Measurements from ENCODE around the gene THBS3.
A peak's percentile ranks its signal among the peaks of the same experiment; 100 is the strongest.
"Not testable (repeated sequence)": the region's sequence is repeated elsewhere in the genome, so short reads cannot be mapped to it uniquely, and the experiment has no call there.

The THBS3 gene

DNA sequence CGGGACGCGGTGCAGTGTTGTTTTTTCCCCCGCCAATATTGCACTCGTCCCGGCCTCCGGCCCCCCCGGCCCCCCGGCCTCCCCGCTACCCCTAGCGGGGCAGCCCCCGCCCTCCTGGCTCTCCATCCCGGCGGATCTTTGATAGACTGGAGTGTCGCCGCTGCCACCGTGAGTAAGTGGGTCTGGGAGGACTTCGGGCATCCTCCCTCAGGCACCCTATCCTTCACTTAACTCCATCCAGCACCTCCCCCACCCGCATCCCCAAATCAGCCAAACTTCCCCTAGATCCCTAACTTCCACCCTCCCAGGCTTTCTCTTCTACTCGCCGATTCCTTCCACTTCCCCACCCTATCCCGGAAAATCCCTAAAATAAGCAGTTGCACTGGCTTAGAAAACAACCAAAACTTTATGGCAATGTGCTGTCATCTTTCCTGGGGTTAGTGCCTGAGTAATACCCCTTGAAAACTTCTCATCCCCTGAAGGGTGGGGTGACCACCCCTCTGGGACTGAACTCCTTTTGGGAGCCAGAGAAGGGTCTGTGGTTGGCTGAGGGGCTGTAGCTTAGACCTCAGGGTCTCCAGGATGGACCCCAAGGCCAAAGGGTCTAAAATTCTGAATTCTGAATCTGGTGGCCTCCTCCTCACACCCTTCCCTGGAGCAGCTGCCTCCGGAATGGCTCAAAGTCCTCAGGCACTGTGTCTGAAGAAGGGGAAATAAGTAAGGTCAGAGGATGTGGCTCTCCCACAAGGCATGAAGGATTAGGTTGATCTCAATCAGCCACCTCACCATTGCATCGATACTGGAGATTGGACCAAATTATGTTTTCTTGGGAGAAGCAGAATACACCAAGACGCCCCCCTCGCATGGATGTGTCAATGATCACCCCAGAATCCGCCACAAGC lies 12.2 kb downstream of the THBS3 start:
- in situ Hi-C loops (cut with MboI; ENCODE audit: low sequenced_read_pairs): no loop called here
- Histone ChIP-seq H3K36me3 (replicated peaks) (peaks cover 40% of the 10 kb centered on the region), H3K4me3 (peak overlapping the region; percentile 49), H3K9me3 (no peaks in the 10 kb centered on the region), H3K4me1 (peaks cover 22% of the 10 kb centered on the region), H3K27me3 (ENCODE audit: low read depth) (no peaks in the 10 kb centered on the region)
- peak in 1 of 2 experiments; percentile 54 for DNase-seq (ENCODE audit: low spot score in 2 of 2)

DNA sequence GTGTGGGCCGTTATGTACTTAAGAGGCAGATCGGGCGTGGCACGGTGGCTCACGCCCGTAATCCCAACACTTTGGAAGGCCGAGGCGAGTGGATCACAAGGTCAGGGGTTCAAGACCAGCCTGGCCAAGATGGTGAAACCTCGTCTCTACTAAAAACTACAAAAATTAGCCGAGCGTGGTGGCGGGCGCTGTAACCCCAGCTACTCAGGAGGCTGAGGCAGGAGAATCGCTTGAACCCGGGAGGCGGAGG lies 13.8 kb downstream of the THBS3 start:
- H3K4me1 ChIP-seq: peaks cover 22% of the 10 kb centered on the region
- DNase-seq (ENCODE audit: low spot score in 2 of 2); in situ Hi-C loops (cut with MboI; ENCODE audit: low sequenced_read_pairs); H3K27me3 ChIP-seq (ENCODE audit: low read depth); H3K9me3 ChIP-seq: not testable (repeated sequence)
- peak overlapping the region; percentile 49 for H3K4me3 ChIP-seq
- peaks cover 26% of the 10 kb centered on the region for H3K36me3 ChIP-seq (replicated peaks)

DNA sequence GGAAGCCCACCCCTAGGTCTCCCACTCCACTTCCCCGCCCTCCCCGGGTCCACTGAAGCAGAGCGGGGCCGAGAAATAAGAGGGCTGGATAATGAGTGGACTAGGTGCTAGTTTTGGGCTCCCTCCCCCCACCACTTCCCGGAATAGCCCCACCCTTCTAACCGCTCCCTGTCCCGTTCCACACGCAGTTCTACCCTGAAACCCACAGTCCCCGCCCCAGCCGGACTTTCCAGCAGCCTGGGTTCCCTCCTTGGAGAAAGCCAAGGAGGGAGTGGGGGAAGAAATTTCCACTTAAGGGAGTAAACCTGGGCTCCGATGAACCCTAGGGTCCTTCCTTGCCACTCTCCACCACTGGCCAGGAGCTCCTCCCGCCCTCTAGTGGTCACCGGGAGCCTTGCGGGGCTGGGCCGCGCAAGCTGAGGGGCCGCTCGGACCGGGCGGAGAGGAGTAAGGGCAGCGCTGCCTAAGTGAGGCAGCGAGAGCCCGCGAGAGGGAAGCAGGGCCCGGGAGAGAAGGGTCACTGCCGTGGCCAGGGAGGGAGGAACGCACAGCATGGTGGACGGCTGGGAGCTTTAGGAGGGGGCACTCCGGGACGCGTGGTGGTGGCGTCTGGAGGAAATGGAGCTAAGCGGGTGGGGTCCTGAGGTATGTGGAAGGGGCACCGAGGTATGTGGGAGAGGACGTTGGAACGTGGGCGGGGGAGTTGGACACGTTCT lies 14.3 kb downstream of the THBS3 start:
- Histone ChIP-seq H3K36me3 (replicated peaks) (peaks cover 21% of the 10 kb centered on the region), H3K9me3 (no peaks in the 10 kb centered on the region), H3K4me1 (peaks cover 22% of the 10 kb centered on the region), H3K27me3 (ENCODE audit: low read depth) (no peaks in the 10 kb centered on the region), H3K4me3 (peak overlapping the region; percentile 49)
- DNase-seq (ENCODE audit: low spot score in 2 of 2): peak; percentile 81 to 95
- in situ Hi-C loops (cut with MboI; ENCODE audit: low sequenced_read_pairs): no loop called here

DNA sequence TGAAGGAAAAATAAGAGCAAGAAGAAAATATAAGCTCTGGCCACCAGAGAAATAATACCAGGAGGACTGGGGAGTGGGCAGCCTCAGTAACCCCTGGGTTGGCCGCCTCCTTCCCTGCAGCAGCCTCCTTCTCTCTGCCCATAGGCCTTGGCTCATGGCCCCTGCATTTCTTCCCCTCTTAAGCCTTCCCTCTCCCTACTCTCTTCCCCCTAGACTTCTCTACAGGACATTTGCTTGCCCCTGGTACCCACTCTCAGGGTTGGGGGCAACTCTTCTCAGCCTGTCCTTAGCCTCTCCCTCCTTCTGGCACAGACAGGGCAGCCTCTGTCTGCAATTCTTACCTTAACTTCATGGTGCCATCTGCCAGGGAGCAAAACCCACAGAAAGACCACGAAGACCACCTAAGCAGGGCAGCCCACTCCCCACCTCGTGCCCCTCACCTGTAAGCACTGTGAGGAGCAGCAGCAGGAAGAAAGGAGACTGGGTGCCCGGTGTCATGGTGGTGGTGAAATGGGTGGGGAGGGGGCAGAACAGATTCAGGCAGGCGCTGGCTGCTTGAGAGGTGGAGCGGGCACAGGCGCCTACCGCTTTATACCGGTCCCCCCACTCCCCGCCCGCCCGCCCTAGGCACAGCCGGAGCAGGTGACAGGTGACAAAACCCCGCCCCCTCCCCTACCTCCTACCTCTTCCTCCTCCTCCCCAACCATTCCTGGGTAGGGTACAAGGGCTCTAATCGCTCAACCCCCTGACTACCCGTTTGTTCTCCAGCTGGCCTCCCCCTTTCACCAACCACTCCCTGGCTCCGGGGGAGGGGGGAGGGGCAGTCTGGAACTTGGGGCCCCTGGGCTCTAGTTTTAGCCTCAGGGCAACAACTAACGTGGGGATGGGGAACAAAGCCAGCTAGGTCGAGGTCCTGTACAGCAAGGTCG lies 15.1 kb downstream of the THBS3 start:
- peaks cover 13% of the 10 kb centered on the region for H3K36me3 ChIP-seq (replicated peaks)
- in situ Hi-C loops (cut with MboI; ENCODE audit: low sequenced_read_pairs): no loop called here
- peak overlapping the region; percentile 49 for H3K4me3 ChIP-seq
- no peaks in the 10 kb centered on the region for H3K9me3 ChIP-seq
- no peak for DNase-seq (ENCODE audit: low spot score in 2 of 2)
- no peaks in the 10 kb centered on the region for H3K27me3 ChIP-seq (ENCODE audit: low read depth)
- H3K4me1 ChIP-seq: peaks cover 22% of the 10 kb centered on the region

DNA sequence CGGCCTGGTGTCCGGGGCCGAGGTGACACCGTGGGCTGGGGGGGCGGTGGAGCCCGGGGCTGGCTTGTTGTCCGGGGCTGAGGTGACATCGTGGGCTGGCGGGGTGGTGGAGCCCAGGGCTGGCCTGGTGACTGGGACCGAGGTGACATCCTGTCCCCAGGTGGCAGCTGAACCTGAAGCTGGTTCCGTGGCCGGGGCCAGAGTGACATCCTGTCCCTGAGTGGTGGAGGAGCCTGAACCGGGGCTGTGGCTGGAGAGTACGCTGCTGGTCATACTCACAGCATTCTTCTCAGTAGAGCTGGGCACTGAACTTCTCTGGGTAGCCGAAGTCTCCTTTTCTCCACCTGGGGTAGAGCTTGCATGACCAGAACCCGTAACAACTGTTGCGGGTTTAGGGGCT lies 15.8 kb downstream of the THBS3 start:
- DNase-seq (ENCODE audit: low spot score in 2 of 2): no peak
- Histone ChIP-seq H3K27me3 (ENCODE audit: low read depth) (no peaks in the 10 kb centered on the region), H3K36me3 (replicated peaks) (peaks cover 6% of the 10 kb centered on the region), H3K4me1 (peaks cover 18% of the 10 kb centered on the region), H3K9me3 (no peaks in the 10 kb centered on the region), H3K4me3 (no peak overlapping the region)
- in situ Hi-C loops (cut with MboI; ENCODE audit: low sequenced_read_pairs): no loop called here

DNA sequence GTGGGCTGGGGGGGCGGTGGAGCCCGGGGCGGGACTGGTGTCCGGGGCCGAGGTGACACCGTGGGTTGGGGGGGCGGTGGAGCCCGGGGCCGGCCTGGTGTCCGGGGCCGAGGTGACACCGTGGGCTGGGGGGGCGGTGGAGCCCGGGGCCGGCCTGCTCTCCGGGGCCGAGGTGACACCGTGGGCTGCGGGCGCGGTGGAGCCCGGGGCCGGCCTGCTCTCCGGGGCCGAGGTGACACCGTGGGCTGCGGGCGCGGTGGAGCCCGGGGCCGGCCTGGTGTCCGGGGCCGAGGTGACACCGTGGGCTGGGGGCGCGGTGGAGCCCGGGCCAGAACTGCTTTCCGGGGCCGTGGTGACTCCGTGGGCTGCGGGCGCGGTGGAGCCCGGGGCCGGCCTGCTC lies 17.8 kb downstream of the THBS3 start:
- H3K36me3 ChIP-seq (replicated peaks); H3K9me3 ChIP-seq; in situ Hi-C loops (cut with MboI; ENCODE audit: low sequenced_read_pairs); DNase-seq (ENCODE audit: low spot score in 2 of 2); H3K27me3 ChIP-seq (ENCODE audit: low read depth); H3K4me3 ChIP-seq: not testable (repeated sequence)
- peaks cover 13% of the 10 kb centered on the region for H3K4me1 ChIP-seq

DNA sequence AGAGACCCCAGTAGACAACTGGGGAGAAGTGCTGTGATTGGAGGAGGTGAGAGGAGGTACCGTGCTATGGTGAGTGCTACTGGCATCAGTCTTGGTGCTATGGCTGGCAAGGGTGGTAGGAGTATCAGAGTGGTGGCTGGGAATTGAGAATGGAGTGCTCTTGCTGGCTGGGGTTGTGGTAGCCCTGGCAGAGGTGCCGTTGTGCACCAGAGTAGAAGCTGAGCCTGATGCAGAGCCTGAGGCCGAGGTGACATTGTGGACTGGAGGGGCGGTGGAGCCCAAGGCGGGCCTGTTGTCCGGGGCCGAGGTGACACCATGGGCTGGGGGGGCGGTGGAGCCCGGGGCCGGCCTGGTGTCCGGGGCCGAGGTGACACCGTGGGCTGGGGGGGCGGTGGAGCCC lies 19.4 kb downstream of the THBS3 start:
- Histone ChIP-seq H3K36me3 (replicated peaks) (no peaks in the 10 kb centered on the region), H3K4me3 (no peak overlapping the region), H3K9me3 (no peaks in the 10 kb centered on the region), H3K4me1 (peaks cover 4% of the 10 kb centered on the region), H3K27me3 (ENCODE audit: low read depth) (peaks cover 3% of the 10 kb centered on the region)
- in situ Hi-C loops (cut with MboI; ENCODE audit: low sequenced_read_pairs): no loop called here
- DNase-seq (ENCODE audit: low spot score in 2 of 2): no peak

DNA sequence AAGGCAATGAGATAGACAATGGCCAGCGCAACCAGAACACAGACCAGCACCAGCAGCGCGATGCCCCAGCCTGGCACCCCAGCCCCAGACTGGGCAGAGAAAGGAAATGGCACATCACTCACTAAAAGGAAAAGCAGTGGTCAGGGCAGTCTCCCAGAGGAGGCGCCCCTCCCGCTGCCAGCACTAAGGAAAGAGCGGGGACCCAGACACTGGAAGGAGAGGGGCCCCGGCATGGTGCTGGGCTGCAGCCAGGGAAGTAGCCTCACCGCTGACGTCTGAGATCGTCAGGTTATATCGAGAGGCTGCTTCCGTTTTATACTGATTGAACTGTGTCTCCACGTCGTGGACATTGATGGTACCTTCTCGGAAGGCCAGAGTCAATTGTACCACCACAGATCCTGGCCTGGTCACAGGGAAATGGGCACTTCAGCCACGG lies 20.2 kb downstream of the THBS3 start:
- no peak overlapping the region for H3K4me3 ChIP-seq
- H3K36me3 ChIP-seq (replicated peaks): no peaks in the 10 kb centered on the region
- H3K27me3 ChIP-seq (ENCODE audit: low read depth): peaks cover 5% of the 10 kb centered on the region
- DNase-seq (ENCODE audit: low spot score in 2 of 2): no peak
- no peaks in the 10 kb centered on the region for H3K9me3 ChIP-seq
- in situ Hi-C loops (cut with MboI; ENCODE audit: low sequenced_read_pairs): no loop called here
- no peaks in the 10 kb centered on the region for H3K4me1 ChIP-seq

DNA sequence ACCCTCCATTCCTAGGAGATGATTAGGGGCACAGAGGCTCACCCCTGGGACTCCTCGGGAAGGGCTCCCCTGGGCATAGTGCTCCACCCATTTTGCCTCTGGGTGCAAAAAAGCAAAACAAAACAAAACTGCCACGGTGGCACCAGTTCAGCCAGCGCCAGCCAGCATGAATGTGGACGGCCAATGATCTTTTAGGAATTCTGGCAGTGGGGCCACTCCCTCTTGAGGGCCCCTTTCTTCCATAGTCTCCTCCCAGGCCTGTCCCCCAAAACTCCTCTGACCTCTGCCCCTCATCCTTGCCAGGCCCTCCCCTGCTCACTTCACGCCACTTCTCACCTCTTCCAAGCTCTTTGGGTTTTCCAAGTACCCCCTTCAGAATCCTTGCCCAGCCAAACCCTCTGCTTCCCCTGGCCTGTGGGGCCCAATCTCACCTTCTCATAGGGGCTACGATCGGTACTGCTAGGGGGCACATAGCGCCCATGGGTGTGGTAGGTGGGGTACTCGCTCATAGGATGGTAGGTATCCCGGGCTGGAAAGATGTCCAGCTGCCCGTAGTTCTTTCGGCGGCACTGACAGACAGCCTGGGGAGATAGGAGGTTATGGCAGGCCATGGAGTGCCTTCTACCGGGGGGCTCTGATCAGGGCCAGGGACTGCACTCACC lies 20.8 kb downstream of the THBS3 start:
- no peak for DNase-seq (ENCODE audit: low spot score in 2 of 2)
- no peaks in the 10 kb centered on the region for H3K4me1 ChIP-seq
- H3K9me3 ChIP-seq: no peaks in the 10 kb centered on the region
- H3K4me3 ChIP-seq: no peak overlapping the region
- peaks cover 5% of the 10 kb centered on the region for H3K27me3 ChIP-seq (ENCODE audit: low read depth)
- H3K36me3 ChIP-seq (replicated peaks): no peaks in the 10 kb centered on the region
- in situ Hi-C loops (cut with MboI; ENCODE audit: low sequenced_read_pairs): no loop called here

DNA sequence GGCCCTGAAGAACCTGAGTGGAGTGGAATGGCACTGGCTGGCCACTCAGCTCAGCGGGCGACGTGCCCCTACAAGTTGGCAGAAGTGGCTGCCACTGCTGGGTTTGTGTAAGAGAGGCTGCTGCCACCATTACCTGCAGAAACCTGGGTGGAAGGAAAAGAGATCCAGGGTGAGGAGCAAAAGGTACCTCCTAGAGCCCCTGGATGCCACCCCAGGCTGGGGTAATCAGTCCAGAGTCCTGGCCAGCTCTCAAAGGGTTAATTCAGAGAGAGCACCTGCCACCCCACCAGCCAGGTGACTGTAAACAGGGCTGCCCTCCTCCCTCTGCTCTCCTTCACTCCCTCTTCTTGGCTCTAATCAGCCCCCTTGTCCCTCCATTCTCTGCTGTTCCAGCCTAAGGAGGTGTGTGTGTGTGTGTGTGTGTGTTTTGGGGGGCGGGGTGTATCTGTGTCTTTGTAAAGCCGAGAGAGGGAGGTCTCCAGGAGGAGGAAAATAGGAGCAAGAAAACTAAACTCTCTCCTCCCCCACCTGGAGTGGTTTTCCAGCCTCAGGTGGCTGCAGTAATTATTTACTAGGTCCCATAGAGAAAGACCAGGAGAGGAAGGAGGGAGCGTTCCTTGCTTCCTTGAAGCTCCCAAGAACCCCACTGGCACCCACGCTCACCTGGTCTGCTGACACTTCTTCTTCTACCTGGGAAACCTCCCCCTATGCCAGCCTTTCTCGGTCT lies 21.5 kb downstream of the THBS3 start:
- in situ Hi-C loops (cut with MboI; ENCODE audit: low sequenced_read_pairs): no loop called here
- no peaks in the 10 kb centered on the region for H3K4me1 ChIP-seq

DNA sequence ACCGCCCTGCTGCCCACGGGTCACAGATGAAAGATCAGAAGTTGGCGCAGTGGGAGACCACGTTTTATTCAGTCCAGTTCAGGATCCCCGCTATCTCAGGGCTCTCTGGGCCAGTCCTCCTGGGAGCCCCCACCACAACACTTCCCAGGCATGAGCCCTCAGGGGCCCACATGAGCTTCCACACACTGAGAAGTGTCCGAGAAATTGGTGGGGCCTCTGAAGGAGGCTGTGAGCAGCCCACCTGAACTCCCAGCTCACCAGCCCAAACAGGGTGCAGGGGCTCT lies 22.0 kb downstream of the THBS3 start:
- peaks cover 5% of the 10 kb centered on the region for H3K27me3 ChIP-seq (ENCODE audit: low read depth)
- H3K4me3 ChIP-seq: no peak overlapping the region
- DNase-seq (ENCODE audit: low spot score in 2 of 2): no peak
- in situ Hi-C loops (cut with MboI; ENCODE audit: low sequenced_read_pairs): no loop called here
- H3K9me3 ChIP-seq: no peaks in the 10 kb centered on the region
- H3K4me1 ChIP-seq: no peaks in the 10 kb centered on the region
- H3K36me3 ChIP-seq (replicated peaks): no peaks in the 10 kb centered on the region

More for the DNA sequence above, 21.5 kb downstream of the THBS3 start:
- H3K27me3 ChIP-seq (ENCODE audit: low read depth): peaks cover 5% of the 10 kb centered on the region
- H3K4me3 ChIP-seq: no peak overlapping the region
- H3K9me3 ChIP-seq: no peaks in the 10 kb centered on the region
- H3K36me3 ChIP-seq (replicated peaks): no peaks in the 10 kb centered on the region
- no peak for DNase-seq (ENCODE audit: low spot score in 2 of 2)

DNA sequence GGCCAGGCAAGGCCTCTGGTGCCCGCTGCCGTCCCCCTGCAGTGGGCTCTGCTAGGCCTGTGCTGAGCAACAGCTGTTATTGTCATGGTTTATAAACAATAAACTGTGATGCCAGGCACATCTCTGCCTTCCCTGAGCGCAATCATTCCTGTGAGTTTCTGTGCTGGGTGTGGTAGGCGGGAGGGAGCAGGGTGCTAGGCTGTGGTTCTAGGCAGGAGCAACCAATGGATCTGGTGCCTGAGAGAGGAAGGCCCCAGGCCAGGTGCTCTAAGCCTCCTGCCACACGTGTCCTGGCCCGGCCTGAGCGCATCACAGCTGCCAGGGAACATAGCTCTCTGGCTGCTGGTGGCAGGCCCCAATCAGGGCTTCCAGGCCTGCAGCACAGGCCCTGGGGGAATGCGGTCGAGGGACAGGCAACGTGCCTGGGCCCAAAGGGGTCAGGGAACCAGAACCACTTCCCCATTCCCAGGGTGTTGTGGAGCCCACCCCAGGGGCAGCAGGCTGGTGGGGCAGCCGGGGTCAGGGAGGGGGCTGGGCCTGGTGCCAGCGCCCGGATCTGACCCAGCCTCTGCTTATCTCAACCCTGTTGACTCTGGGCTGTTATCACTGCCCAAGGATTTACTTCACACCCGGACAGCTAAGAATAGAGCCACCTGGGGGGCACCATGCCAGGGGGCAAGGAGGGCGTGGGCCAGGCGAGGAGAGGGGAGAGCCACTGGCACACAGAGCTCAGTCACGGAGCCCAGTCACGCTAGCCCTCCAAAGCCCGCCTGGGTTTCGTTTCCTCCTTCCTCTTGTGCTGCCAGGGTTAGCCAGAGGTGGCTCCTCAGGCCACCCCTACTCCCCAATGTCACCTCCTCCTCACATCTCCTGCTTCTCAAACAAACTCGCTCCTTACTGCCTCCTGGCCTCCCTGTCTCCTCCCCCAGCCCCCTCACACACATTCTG lies 22.6 kb downstream of the THBS3 start:
- no peaks in the 10 kb centered on the region for H3K9me3 ChIP-seq
- peak in 1 of 2 experiments; percentile 8 for DNase-seq (ENCODE audit: low spot score in 2 of 2)
- H3K36me3 ChIP-seq (replicated peaks): no peaks in the 10 kb centered on the region
- H3K4me3 ChIP-seq: no peak overlapping the region
- H3K27me3 ChIP-seq (ENCODE audit: low read depth): peaks cover 5% of the 10 kb centered on the region
- in situ Hi-C loops (cut with MboI; ENCODE audit: low sequenced_read_pairs): no loop called here
- H3K4me1 ChIP-seq: no peaks in the 10 kb centered on the region

Data from HAP-1 (cell line).